IMR-90 (cell line): ENCODE data around the gene TMPRSS2. TPM values are rescaled to one million over a fixed set of nuclear protein-coding genes. Genes with fewer than 3 reads are reported as not detected.

Experiments used
- ATAC-seq: fragments of 200-7000 bp; cut with Tn5 transposase; 2 replicates; pipeline ENCODE4 v1.9.1; 2020; ENCODE audit warnings: low read depth, mild to moderate bottlenecking, moderate library complexity
- BruUV-seq: library from RNA; stranded (reverse); fragments of 400-500 nt; replicated peaks from 2 replicates; lab custom pipeline; 2021; lab: Mats Ljungman, UMichigan
- CTCF ChIA-PET: fragments of 300-600 bp; formaldehyde crosslinking; extraction: SDS; loops from one replicate; lab custom pipeline; 2021; ENCODE audit warnings: antibody characterized with exemption; lab: Yijun Ruan, JAX
- POLR2A ChIA-PET: fragments of 300-600 bp; sonication (Branson Sonifier 250); formaldehyde crosslinking; loops from one replicate; lab custom pipeline; 2022; ENCODE audit warnings: antibody characterized with exemption; ENCODE audit not compliant: unreplicated experiment; lab: Charles Lee
- DNase-seq: peaks from one replicate; pipeline ENCODE4 v3.0.0; 2013
- H2AFZ ChIP-seq: replicated peaks from 2 replicates; pipeline ENCODE3; 2013; ENCODE audit warnings: low read length, mild to moderate bottlenecking; ENCODE audit not compliant: poor library complexity
- H2AK5ac ChIP-seq: 2 replicates; pipeline ENCODE4 v1.6.1; 2013; ENCODE audit warnings: low read depth, low read length, inconsistent platforms
- H2AK9ac ChIP-seq: replicated peaks from 2 replicates; pipeline ENCODE3; 2013; ENCODE audit warnings: mild to moderate bottlenecking, low read depth, low read length, moderate library complexity; ENCODE audit not compliant: poor library complexity
- H2BK120ac ChIP-seq: 2 replicates; pipeline ENCODE4 v1.6.1; 2013; ENCODE audit warnings: low read depth, low read length, inconsistent platforms
- H2BK15ac ChIP-seq: 3 replicates; pipeline ENCODE4 v1.6.1; 2013; ENCODE audit warnings: low read depth, low read length, inconsistent platforms
- H2BK20ac ChIP-seq: 2 replicates; pipeline ENCODE4 v1.6.1; 2013; ENCODE audit warnings: low read depth, mild to moderate bottlenecking, inconsistent platforms, low read length, moderate library complexity
- H2BK5ac ChIP-seq: 2 replicates; pipeline ENCODE4 v1.6.1; 2013; ENCODE audit warnings: mild to moderate bottlenecking, low read depth, low read length, inconsistent platforms; ENCODE audit not compliant: poor library complexity, severe bottlenecking
- H3K14ac ChIP-seq: replicated peaks from 2 replicates; pipeline ENCODE4 v1.6.1; 2013; ENCODE audit warnings: low read depth, low read length, inconsistent platforms
- H3K18ac ChIP-seq: 2 replicates; pipeline ENCODE4 v1.6.1; 2013; ENCODE audit warnings: low read depth, low read length, control low read depth
- H3K23ac ChIP-seq: 2 replicates; pipeline ENCODE4 v1.6.1; 2013; ENCODE audit warnings: low read depth, low read length, inconsistent platforms
- H3K27ac ChIP-seq: 2 replicates; pipeline ENCODE4 v1.5.1; 2013; ENCODE audit warnings: mild to moderate bottlenecking, control low read depth, low read length; ENCODE audit not compliant: insufficient read depth
- H3K27me3 ChIP-seq: 2 replicates; pipeline ENCODE4 v1.6.1; 2013; ENCODE audit warnings: low read length; ENCODE audit not compliant: control insufficient read depth, insufficient read depth
- H3K36me3 ChIP-seq: 2 replicates; pipeline ENCODE4 v1.6.1; 2013; ENCODE audit warnings: low read length, mixed read lengths; ENCODE audit not compliant: control insufficient read depth, insufficient read depth
- H3K4ac ChIP-seq: 2 replicates; pipeline ENCODE4 v1.6.1; 2013; ENCODE audit warnings: low read depth, low read length, inconsistent platforms
- H3K4me1 ChIP-seq: 2 replicates; pipeline ENCODE4 v1.6.1; 2013; ENCODE audit warnings: low read length, mixed read lengths; ENCODE audit not compliant: control insufficient read depth, insufficient read depth
- H3K4me2 ChIP-seq: 2 replicates; pipeline ENCODE4 v1.6.1; 2013; ENCODE audit warnings: low read depth, mild to moderate bottlenecking, control low read depth, low read length, moderate library complexity
- H3K4me3 ChIP-seq: 2 replicates; pipeline ENCODE4 v1.5.1; 2013; ENCODE audit warnings: low read depth, mild to moderate bottlenecking, control low read depth, low read length, moderate library complexity; ENCODE audit not compliant: insufficient read depth
- H3K56ac ChIP-seq: 2 replicates; pipeline ENCODE4 v1.6.1; 2013; ENCODE audit warnings: low read length, inconsistent platforms; ENCODE audit not compliant: insufficient read depth; ENCODE audit errors: extremely low read depth
- H3K79me1 ChIP-seq, 2 experiments: 2 replicates each; pipeline ENCODE4 v1.6.1; 2013; ENCODE audit warnings: low read length in 2 of 2, inconsistent platforms in 1 of 2, low read depth in 1 of 2
- H3K9ac ChIP-seq: 2 replicates; pipeline ENCODE4 v1.6.1; 2013; ENCODE audit warnings: low read depth, low read length, control low read depth
- H3K9me1 ChIP-seq: 2 replicates; pipeline ENCODE4 v1.6.1; 2013; ENCODE audit warnings: low read length, inconsistent platforms; ENCODE audit not compliant: insufficient read depth
- H3K9me3 ChIP-seq: 2 replicates; pipeline ENCODE4 v1.6.1; 2013; ENCODE audit warnings: low read length; ENCODE audit not compliant: control insufficient read depth, insufficient read depth
- H4K20me1 ChIP-seq: 2 replicates; pipeline ENCODE4 v1.6.1; 2013; ENCODE audit warnings: low read length, inconsistent platforms; ENCODE audit not compliant: insufficient read depth
- H4K5ac ChIP-seq: 2 replicates; pipeline ENCODE4 v1.6.1; 2013; ENCODE audit warnings: mild to moderate bottlenecking, low read depth, low read length, control low read depth
- H4K8ac ChIP-seq, 2 experiments: 2 replicates each; pipeline ENCODE4 v1.6.1; 2013; ENCODE audit warnings: low read depth in 2 of 2, low read length in 2 of 2, control low read depth in 1 of 2, inconsistent platforms in 1 of 2
- H4K91ac ChIP-seq: 2 replicates; pipeline ENCODE4 v1.6.1; 2013; ENCODE audit warnings: low read depth, low read length, inconsistent platforms; ENCODE audit not compliant: insufficient read depth
- BHLHE40 ChIP-seq: fragments of 150-350 bp; IDR thresholded peaks from 2 replicates; pipeline ENCODE4 v1.6.1; 2016; ENCODE audit warnings: mild to moderate bottlenecking, low read depth, low read length
- CEBPB ChIP-seq: IDR thresholded peaks from 2 replicates; pipeline ENCODE4 v1.6.1; 2012; ENCODE audit warnings: low read depth, low read length, improper control_type of control experiment
- CHD1 ChIP-seq: IDR thresholded peaks from 2 replicates; pipeline ENCODE4 v1.6.1; 2012; ENCODE audit warnings: low read depth, low read length, improper control_type of control experiment
- CTCF ChIP-seq: conservative IDR thresholded peaks from 2 replicates; pipeline ENCODE4 v1.5.1; 2012; ENCODE audit warnings: mild to moderate bottlenecking, low read depth, low read length, improper control_type of control experiment
- ELK1 ChIP-seq: fragments of 150-350 bp; IDR thresholded peaks from 2 replicates; pipeline ENCODE4 v1.6.1; 2016; ENCODE audit warnings: low read depth, mild to moderate bottlenecking, low read length, moderate library complexity, borderline replicate concordance
- FOS ChIP-seq: fragments of 150-350 bp; IDR thresholded peaks from 2 replicates; pipeline ENCODE4 v1.6.1; 2016; ENCODE audit warnings: low read depth, low read length
- MAFK ChIP-seq: IDR thresholded peaks from 2 replicates; pipeline ENCODE4 v1.6.1; 2012; ENCODE audit warnings: low read depth, low read length, improper control_type of control experiment
- MAZ ChIP-seq: IDR thresholded peaks from 2 replicates; pipeline ENCODE4 v1.6.1; 2012; ENCODE audit warnings: low read depth, mild to moderate bottlenecking, low read length, improper control_type of control experiment, moderate library complexity, borderline replicate concordance
- MXI1 ChIP-seq: IDR thresholded peaks from 2 replicates; pipeline ENCODE4 v1.6.1; 2012; ENCODE audit warnings: low read depth, mild to moderate bottlenecking, low read length, moderate library complexity, borderline replicate concordance
- NFE2L2 ChIP-seq: fragments of 150-350 bp; IDR thresholded peaks from 2 replicates; pipeline ENCODE4 v1.6.1; 2016; ENCODE audit warnings: low read depth, mild to moderate bottlenecking, low read length
- POLR2A ChIP-seq: IDR thresholded peaks from 2 replicates; pipeline ENCODE4 v1.6.1; 2012; ENCODE audit warnings: mild to moderate bottlenecking, low read depth, low read length
- RAD21 ChIP-seq: IDR thresholded peaks from 2 replicates; pipeline ENCODE4 v1.6.1; 2012; ENCODE audit warnings: low read length, improper control_type of control experiment
- RCOR1 ChIP-seq: IDR thresholded peaks from 2 replicates; pipeline ENCODE4 v1.6.1; 2012; ENCODE audit warnings: mild to moderate bottlenecking, low read length, improper control_type of control experiment; ENCODE audit not compliant: insufficient replicate concordance
- RFX5 ChIP-seq: IDR thresholded peaks from 2 replicates; pipeline ENCODE4 v1.8.0; 2012; ENCODE audit warnings: low read depth, mild to moderate bottlenecking, low read length, moderate library complexity
- SMC3 ChIP-seq: fragments of 150-350 bp; IDR thresholded peaks from 2 replicates; pipeline ENCODE4 v1.6.1; 2016; ENCODE audit warnings: low read depth, mild to moderate bottlenecking, antibody characterized with exemption, low read length, moderate library complexity
- USF2 ChIP-seq: fragments of 150-350 bp; IDR thresholded peaks from 2 replicates; pipeline ENCODE4 v1.6.1; 2017; ENCODE audit warnings: mild to moderate bottlenecking, antibody characterized with exemption, low read length, low read depth
- WGBS, 2 experiments: methylation state at CpG; one replicate each; pipeline versions ENCODE4 v1.1.5 to v1.1.7; 2013; ENCODE audit warnings: missing lambda C conversion rate in 2 of 2; ENCODE audit not compliant: insufficient read length in 1 of 2; ENCODE audit errors: extremely low coverage in 2 of 2; 5-methylcytosine and 5-hydroxymethylcytosine counted together
- dilution Hi-C: fragments of 300-500 bp; cut with HindIII; formaldehyde crosslinking; loops from one replicate; pipeline ENCODE4 v1.14.3; 2018; ENCODE audit warnings: low sequenced_read_pairs; ENCODE audit not compliant: unreplicated experiment
- in situ Hi-C: fragments of 300-500 bp; cut with MboI; formaldehyde crosslinking; loops from 3 replicates; pipeline ENCODE4 v1.14.3; 2019; ENCODE audit warnings: low sequenced_read_pairs, inconsistent platforms, mixed read lengths
- intact Hi-C: fragments of 100-400 bp; cut with micrococcal nuclease; formaldehyde crosslinking; loops from 2 replicates; pipeline ENCODE4 v1.10.0; 2022
- polyA plus RNA-seq, 3 experiments: library from polyadenylated mRNA; depleted of rRNA; stranded (reverse); fragments of >200 nt; gene quantifications; 2 replicates each; pipeline ENCODE4 v1.2.3, GENCODE V29; 2012; ENCODE audit warnings: low replicate concordance in 1 of 3
- total RNA-seq: library from RNA; depleted of rRNA; stranded (reverse); fragments of >200 nt; gene quantifications from 2 replicates; pipeline ENCODE4 v1.2.3, GENCODE V29; 2012

The TMPRSS2 gene
- total and polyA plus RNA-seq, 2 of the 4 experiments (the other 2 are of a cell fraction) = not detected

- no peaks in the 10 kb centered on the region for H3K9me3 ChIP-seq
- ChIA-PET POLR2A (no interaction called here), CTCF (no interaction called here)
- H3K4ac ChIP-seq = no peak overlapping the region
- no peak overlapping the region for H2AFZ ChIP-seq
- no peak overlapping the region for H4K91ac ChIP-seq
- no peak overlapping the region for H3K27ac ChIP-seq
- TF ChIP-seq MAZ = no peak
- no peak for TF ChIP-seq MAFK
- no peak for TF ChIP-seq CHD1
- no peak for TF ChIP-seq RCOR1
- TF ChIP-seq POLR2A = no peak
- no peak for TF ChIP-seq BHLHE40
- TF ChIP-seq NFE2L2 = no peak
- no peak for TF ChIP-seq FOS
- TF ChIP-seq RAD21 = no peak
- no peak for TF ChIP-seq CTCF
- no peak for TF ChIP-seq CEBPB
- no peak for TF ChIP-seq SMC3
- no peak for TF ChIP-seq USF2
- no peak for TF ChIP-seq ELK1
- no peak for TF ChIP-seq MXI1
- no peak for TF ChIP-seq RFX5
- H2BK20ac ChIP-seq = no peak overlapping the region
- no peak overlapping the region for H4K8ac ChIP-seq
- H2BK120ac ChIP-seq = no peak overlapping the region
- no peaks in the 10 kb centered on the region for H3K79me1 ChIP-seq
- H3K4me2 ChIP-seq = no peak overlapping the region
- DNase-seq (no peak), ATAC-seq (no peak)
- H3K27me3 ChIP-seq = peaks cover 61% of the 10 kb centered on the region
- H3K18ac ChIP-seq = no peak overlapping the region
- no peak overlapping the region for H4K5ac ChIP-seq
- WGBS, 2 experiments = 75% methylated on average over 2 of the region's 28 CpGs; no CpG with 5 or more reads in 1 of the 2 experiments
- no TSS peak for BruUV-seq
- no peak overlapping the region for H2AK9ac ChIP-seq
- H4K20me1 ChIP-seq = no peaks in the 10 kb centered on the region
- H2BK15ac ChIP-seq = no peak overlapping the region
- H3K23ac ChIP-seq = no peak overlapping the region
- H3K14ac ChIP-seq = no peak overlapping the region
- intact Hi-C loops = no loop called here
- H2AK5ac ChIP-seq = no peak overlapping the region
- H3K4me1 ChIP-seq = no peaks in the 10 kb centered on the region
- H3K9ac ChIP-seq = no peak overlapping the region
- dilution Hi-C loops = no loop called here
- no peaks in the 10 kb centered on the region for H3K9me1 ChIP-seq
- no peak overlapping the region for H3K4me3 ChIP-seq
- no peak overlapping the region for H3K56ac ChIP-seq
- H3K36me3 ChIP-seq = no peaks in the 10 kb centered on the region
- no peak overlapping the region for H2BK5ac ChIP-seq
- in situ Hi-C loops = no loop called here
These were observed 622 bp upstream of the TMPRSS2 start for GRCh38 chr21:41508415-41509144.
